ENCODE results near the gene CAB39L. TPM values are rescaled to one million over a fixed set of nuclear protein-coding genes. Genes with fewer than 3 reads are reported as not detected.
A peak's percentile ranks its signal among the peaks of the same experiment; 100 is the strongest.

The CAB39L gene
- polyA plus RNA-seq, 6 donors from 2014 or later = 2.7 to 6.8 (median 5.4) TPM

GRCh38 chr13:49436890-49437289 lies 7.0 kb downstream of the CAB39L start:
- DNase-seq = no peak
- Mint-ChIP-seq H3K27ac (peak overlapping the region in 2 of 6 donors; percentile 52 to 80), H3K27me3 (no peaks in the 10 kb centered on the region), H3K4me3 (peak overlapping the region in 1 of 8 donors; percentile 60), H3K4me1 (peaks cover 11 to 21% (median 13%) of the 10 kb centered on the region in 3 donors), H3K36me3 (peaks cover 0 to 5% of the 10 kb centered on the region in 2 donors), H3K9me3 (no peaks in the 10 kb centered on the region)
- ATAC-seq (ENCODE audit: low read depth in 2 of 2) = no peak

- peaks cover 0 to 7% of the 10 kb centered on the region in 2 donors for H3K36me3 Mint-ChIP-seq
- H3K9me3 Mint-ChIP-seq = no peaks in the 10 kb centered on the region
- ATAC-seq (ENCODE audit: low read depth in 2 of 2) = no peak
- no peaks in the 10 kb centered on the region for H3K27me3 Mint-ChIP-seq
- no peak overlapping the region for H3K27ac Mint-ChIP-seq
- peaks cover 11 to 21% (median 13%) of the 10 kb centered on the region in 3 donors for H3K4me1 Mint-ChIP-seq
- DNase-seq = no peak
- peak overlapping the region in 1 of 8 donors; percentile 20 for H3K4me3 Mint-ChIP-seq
Observed at GRCh38 chr13:49435992-49436391, 7.9 kb downstream of the CAB39L start.

- H3K27me3 Mint-ChIP-seq = no peaks in the 10 kb centered on the region
- no peak overlapping the region for H3K4me3 Mint-ChIP-seq
- DNase-seq = no peak
- peak overlapping the region in 1 of 6 donors; percentile 16 for H3K27ac Mint-ChIP-seq
- no peaks in the 10 kb centered on the region for H3K9me3 Mint-ChIP-seq
- H3K4me1 Mint-ChIP-seq = no peaks in the 10 kb centered on the region
- H3K36me3 Mint-ChIP-seq = peaks cover 0 to 12% of the 10 kb centered on the region in 2 donors
- no peak for ATAC-seq (ENCODE audit: low read depth in 2 of 2)
Observed at GRCh38 chr13:49429121-49429520, 14.7 kb downstream of the CAB39L start.

- ATAC-seq (ENCODE audit: low read depth in 2 of 2) (no peak), DNase-seq (no peak)
- Mint-ChIP-seq H3K4me1 (no peaks in the 10 kb centered on the region), H3K27ac (peak overlapping the region in 2 of 6 donors; percentile 41 to 58), H3K27me3 (no peaks in the 10 kb centered on the region), H3K9me3 (no peaks in the 10 kb centered on the region), H3K4me3 (no peak overlapping the region), H3K36me3 (peaks cover 0 to 11% of the 10 kb centered on the region in 2 donors)
Observed at GRCh38 chr13:49428041-49428763, 15.7 kb downstream of the CAB39L start.

- no peak for ATAC-seq (ENCODE audit: low read depth in 2 of 2)
- Mint-ChIP-seq H3K4me3 (no peak overlapping the region), H3K36me3 (peaks cover 0 to 4% of the 10 kb centered on the region in 2 donors), H3K27me3 (no peaks in the 10 kb centered on the region), H3K4me1 (peaks cover 0 to 2% (median 0%) of the 10 kb centered on the region in 3 donors), H3K27ac (no peak overlapping the region), H3K9me3 (no peaks in the 10 kb centered on the region)
- no peak for DNase-seq
Observed at GRCh38 chr13:49424011-49424560, 19.8 kb downstream of the CAB39L start.

- Mint-ChIP-seq H3K4me3 (no peak overlapping the region), H3K27ac (no peak overlapping the region)
Observed at GRCh38 chr13:49421391-49421790, 22.5 kb downstream of the CAB39L start.

GRCh38 chr13:49419276-49419675 lies 24.6 kb downstream of the CAB39L start:
- Mint-ChIP-seq H3K27ac (peak overlapping the region in 1 of 6 donors; percentile 21), H3K9me3 (no peaks in the 10 kb centered on the region), H3K4me1 (peaks cover 0 to 5% (median 2%) of the 10 kb centered on the region in 3 donors), H3K27me3 (no peaks in the 10 kb centered on the region), H3K4me3 (peak overlapping the region in 1 of 8 donors; percentile 42), H3K36me3 (peaks cover 0 to 4% of the 10 kb centered on the region in 2 donors)
- no peak for DNase-seq
- ATAC-seq (ENCODE audit: low read depth in 2 of 2) = no peak

More at GRCh38 chr13:49421391-49421790, 22.5 kb downstream of the CAB39L start:
- DNase-seq (no peak), ATAC-seq (ENCODE audit: low read depth in 2 of 2) (peak; percentile 40 to 59)
- Mint-ChIP-seq H3K4me1 (peaks cover 0 to 5% (median 2%) of the 10 kb centered on the region in 3 donors), H3K27me3 (no peaks in the 10 kb centered on the region), H3K9me3 (no peaks in the 10 kb centered on the region), H3K36me3 (peaks cover 0 to 4% of the 10 kb centered on the region in 2 donors)

- Mint-ChIP-seq H3K4me1 (peaks cover 0 to 5% (median 2%) of the 10 kb centered on the region in 3 donors), H3K4me3 (no peak overlapping the region), H3K27me3 (no peaks in the 10 kb centered on the region), H3K36me3 (no peaks in the 10 kb centered on the region), H3K9me3 (no peaks in the 10 kb centered on the region), H3K27ac (peak overlapping the region in 2 of 6 donors; percentile 38 to 69)
- DNase-seq = no peak
- ATAC-seq (ENCODE audit: low read depth in 2 of 2) = no peak
Observed at GRCh38 chr13:49418206-49418605, 25.7 kb downstream of the CAB39L start.

- H3K9me3 Mint-ChIP-seq = no peaks in the 10 kb centered on the region
- no peak overlapping the region for H3K4me3 Mint-ChIP-seq
- H3K27me3 Mint-ChIP-seq = no peaks in the 10 kb centered on the region
- H3K4me1 Mint-ChIP-seq = peaks cover 0 to 5% (median 2%) of the 10 kb centered on the region in 3 donors
- no peak for DNase-seq
- no peak overlapping the region for H3K27ac Mint-ChIP-seq
- no peaks in the 10 kb centered on the region for H3K36me3 Mint-ChIP-seq
- no peak for ATAC-seq (ENCODE audit: low read depth in 2 of 2)
Observed at GRCh38 chr13:49417161-49417560, 26.7 kb downstream of the CAB39L start.

- DNase-seq = no peak
- Mint-ChIP-seq H3K9me3 (no peaks in the 10 kb centered on the region), H3K4me3 (no peak overlapping the region), H3K4me1 (no peaks in the 10 kb centered on the region), H3K27me3 (no peaks in the 10 kb centered on the region), H3K27ac (peak overlapping the region in 1 of 6 donors; percentile 15), H3K36me3 (no peaks in the 10 kb centered on the region)
- ATAC-seq (ENCODE audit: low read depth in 2 of 2) = no peak
Observed at GRCh38 chr13:49412749-49413148, 31.1 kb downstream of the CAB39L start.

- Mint-ChIP-seq H3K4me3 (no peak overlapping the region), H3K9me3 (peaks cover 0 to 5% (median 2%) of the 10 kb centered on the region in 7 donors), H3K4me1 (no peaks in the 10 kb centered on the region), H3K27ac (no peak overlapping the region), H3K27me3 (no peaks in the 10 kb centered on the region), H3K36me3 (no peaks in the 10 kb centered on the region)
- no peak for DNase-seq
- no peak for ATAC-seq (ENCODE audit: low read depth in 2 of 2)
Observed at GRCh38 chr13:49411353-49411752, 32.5 kb downstream of the CAB39L start.

- Mint-ChIP-seq H3K27ac (no peak overlapping the region), H3K9me3 (peaks cover 2 to 14% (median 7%) of the 10 kb centered on the region in 7 donors), H3K4me3 (no peak overlapping the region), H3K4me1 (no peaks in the 10 kb centered on the region), H3K36me3 (peaks cover 0 to 7% of the 10 kb centered on the region in 2 donors), H3K27me3 (no peaks in the 10 kb centered on the region)
- no peak for DNase-seq
- no peak for ATAC-seq (ENCODE audit: low read depth in 2 of 2)
Observed at GRCh38 chr13:49410477-49410876, 33.4 kb downstream of the CAB39L start.

- Mint-ChIP-seq H3K36me3 (peaks cover 0 to 11% of the 10 kb centered on the region in 2 donors), H3K4me1 (no peaks in the 10 kb centered on the region), H3K27me3 (no peaks in the 10 kb centered on the region), H3K27ac (peak overlapping the region in 1 of 6 donors; percentile 35), H3K9me3 (peaks cover 4 to 19% (median 12%) of the 10 kb centered on the region in 7 donors), H3K4me3 (no peak overlapping the region)
- DNase-seq (no peak), ATAC-seq (ENCODE audit: low read depth in 2 of 2) (no peak)
Observed at GRCh38 chr13:49410006-49410405, 33.9 kb downstream of the CAB39L start.

GRCh38 chr13:49409008-49409407 lies 34.9 kb downstream of the CAB39L start:
- H3K9me3 Mint-ChIP-seq = peaks cover 11 to 29% (median 21%) of the 10 kb centered on the region in 7 donors
- peaks cover under 1 to 21% of the 10 kb centered on the region in 2 donors for H3K36me3 Mint-ChIP-seq
- no peak for DNase-seq
- H3K27ac Mint-ChIP-seq = no peak overlapping the region
- no peaks in the 10 kb centered on the region for H3K4me1 Mint-ChIP-seq
- no peak for ATAC-seq (ENCODE audit: low read depth in 2 of 2)
- no peak overlapping the region for H3K4me3 Mint-ChIP-seq
- H3K27me3 Mint-ChIP-seq = no peaks in the 10 kb centered on the region

Data from naive B cell (primary cell).